NCI-H524 (cell line): ENCODE measurements around the gene ITGB1.
A peak's percentile ranks its signal among the peaks of the same experiment; 100 is the strongest.
"Not testable (repeated sequence)": the region's sequence is repeated elsewhere in the genome, so short reads cannot be mapped to it uniquely, and the experiment has no call there.

ENCODE experiments used
- DNase-seq, 2 experiments: peaks; one replicate each; lab custom pipeline; 2025; lab: John Stamatoyannopoulos, UW

Gene ITGB1

DNA sequence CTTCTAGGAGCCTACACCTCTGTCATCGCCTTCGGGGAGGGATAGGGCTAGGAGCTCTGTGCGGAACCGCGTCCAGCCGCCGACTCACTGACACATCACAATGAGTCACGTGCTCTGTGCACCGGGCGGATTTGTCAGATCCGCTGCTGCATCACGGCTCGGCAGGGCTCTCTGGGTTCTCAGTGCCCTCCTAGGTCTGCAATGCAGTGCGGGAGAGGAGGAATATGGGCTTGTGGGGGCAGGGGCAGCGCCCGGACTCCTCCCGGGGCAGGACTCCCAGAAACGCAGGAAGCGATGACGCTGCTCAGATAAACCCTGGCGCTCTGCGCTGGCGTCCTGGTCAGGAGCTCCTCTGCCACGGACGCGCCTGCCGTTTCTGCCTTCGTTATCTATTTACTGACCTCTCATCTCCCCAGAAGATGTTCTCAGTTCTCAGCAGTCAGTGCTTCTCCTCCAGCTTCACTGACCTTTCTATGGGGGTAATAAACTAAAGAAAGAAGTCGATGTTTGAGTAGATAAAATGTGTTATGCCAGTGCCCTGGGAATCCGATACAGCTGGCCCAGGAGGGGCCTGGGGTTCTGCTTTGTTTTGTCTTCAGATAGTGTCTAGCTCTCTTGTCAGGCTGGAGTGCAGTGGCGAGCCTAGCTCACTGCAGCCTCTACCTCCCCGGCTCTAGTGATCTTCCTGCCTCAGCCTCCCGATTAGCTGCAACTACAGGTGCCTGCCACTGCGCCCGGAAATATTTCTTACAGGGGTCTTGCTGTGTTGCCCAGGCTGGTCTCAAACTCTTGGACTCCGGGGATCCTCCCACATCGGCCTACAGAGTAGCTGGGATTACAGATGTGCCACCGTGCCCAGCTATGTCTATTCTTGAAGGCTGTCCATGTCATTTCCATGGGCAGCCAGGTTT, 22.8 kb upstream of the ITGB1 start:
- peak; percentile 58 to 72 for DNase-seq

DNA sequence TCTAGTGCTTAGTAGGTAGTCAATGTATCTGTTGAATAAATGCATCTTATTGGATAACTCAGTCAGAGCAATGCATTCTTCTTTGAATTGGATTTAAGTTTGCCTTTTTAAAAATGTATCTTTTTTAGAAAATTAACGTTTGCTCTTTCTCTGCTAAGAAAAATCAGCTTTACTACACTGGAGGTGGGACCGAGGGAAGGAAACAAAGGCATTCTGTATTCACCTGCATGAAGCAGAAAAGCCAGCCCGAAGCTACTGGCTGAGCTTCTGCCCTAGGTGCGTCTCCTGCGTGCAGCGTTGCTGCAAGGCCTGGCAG, 22.2 kb upstream of the ITGB1 start:
- DNase-seq: no peak

DNA sequence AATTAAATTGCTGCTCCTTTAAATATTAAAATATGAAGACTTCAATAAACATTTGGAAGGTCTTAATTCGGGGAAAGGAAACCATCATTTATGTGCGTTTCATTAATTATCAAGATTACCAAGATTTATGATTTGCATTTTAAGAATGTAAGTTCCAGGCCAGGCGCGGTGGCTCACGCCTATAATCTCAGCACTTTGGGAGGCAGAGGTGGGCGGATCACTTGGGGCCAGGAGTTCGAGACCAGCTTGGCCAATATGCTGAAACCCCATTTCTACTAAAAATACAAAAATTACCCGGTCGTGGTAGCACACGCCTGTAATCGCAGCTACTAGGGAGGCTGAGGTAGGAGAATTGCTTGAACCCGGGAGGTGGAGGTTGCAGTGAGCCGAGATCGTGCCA, 21.7 kb upstream of the ITGB1 start:
- not testable (repeated sequence) for DNase-seq

DNA sequence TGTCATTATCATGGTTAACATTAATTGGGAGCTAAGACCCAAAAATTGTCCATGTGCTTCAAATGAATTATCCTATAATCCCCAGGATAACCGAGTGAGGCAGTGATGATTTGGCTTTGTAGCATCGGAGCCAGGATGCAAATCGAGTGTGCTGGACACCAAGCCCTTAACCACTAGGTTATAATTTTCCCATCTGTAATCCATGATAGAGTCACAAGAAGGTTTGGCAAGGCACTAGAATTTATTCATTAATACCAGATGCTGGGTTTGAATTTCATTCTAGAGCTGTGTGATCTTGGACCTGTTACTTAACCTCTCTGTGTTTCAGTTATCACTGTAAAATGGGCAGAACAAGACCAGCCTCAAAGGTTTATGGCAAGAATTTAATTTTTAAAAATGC, 21.0 kb upstream of the ITGB1 start:
- DNase-seq: no peak

DNA sequence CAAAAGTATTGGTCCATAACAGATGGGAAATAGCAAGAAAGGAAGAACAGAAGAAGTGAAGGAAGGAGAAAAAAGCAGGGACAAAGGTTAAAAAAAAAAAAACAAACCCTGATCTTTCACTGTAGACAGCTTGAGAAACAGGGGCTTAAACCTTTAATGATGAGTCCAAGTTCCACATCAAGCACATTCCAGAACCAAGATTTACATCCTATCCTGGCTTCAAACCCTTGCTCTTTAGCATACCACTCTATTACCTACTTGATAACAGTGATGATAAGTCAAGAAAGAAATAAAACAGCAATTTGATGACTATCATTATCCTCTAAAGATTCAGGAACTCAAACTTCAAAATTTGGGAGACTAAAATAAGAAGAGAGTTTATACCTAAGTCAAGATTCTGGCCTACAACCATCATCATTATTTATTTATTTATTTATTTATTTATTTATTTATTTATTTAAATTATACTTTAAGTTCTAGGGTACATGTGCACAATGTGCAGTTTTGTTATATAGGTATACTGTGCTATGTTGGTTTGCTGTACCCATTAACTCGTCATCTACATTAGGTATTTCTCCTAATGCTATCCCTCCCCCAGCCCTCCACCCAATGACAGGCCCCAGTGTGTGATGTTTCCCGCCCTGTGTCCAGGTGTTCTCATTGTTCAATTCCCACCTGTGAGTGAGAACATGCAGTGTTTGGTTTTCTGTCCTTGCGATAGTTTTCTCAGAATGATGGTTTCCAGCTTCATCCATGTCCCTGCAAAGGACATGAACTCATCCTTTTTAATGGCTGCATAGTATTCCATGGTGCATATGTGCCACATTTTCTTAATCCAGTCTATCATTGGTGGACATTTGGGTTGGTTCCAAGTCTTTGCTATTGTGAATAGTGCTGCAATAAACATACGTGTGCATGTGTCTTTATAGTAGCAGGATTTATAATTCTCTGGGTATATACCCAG, 20.1 kb upstream of the ITGB1 start:
- DNase-seq: not testable (repeated sequence)

DNA sequence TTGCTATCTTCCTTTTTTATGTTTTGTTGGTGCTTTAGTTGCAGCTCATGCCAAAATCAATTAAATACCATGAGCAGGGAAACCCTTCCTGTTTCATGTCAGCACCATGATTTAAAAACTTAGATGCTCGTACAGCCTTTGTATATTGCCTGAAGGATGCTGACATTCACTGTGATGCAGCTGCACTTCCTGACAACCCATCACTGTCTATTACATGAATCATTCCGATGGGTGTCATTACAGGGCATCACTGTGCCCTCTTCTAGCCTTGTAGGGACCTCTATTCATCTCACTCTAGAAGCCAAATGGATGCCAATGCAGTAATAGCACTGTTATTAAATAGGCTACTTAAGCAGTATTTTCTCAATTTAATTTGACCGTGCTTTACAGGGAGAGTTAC, 18.3 kb upstream of the ITGB1 start:
- no peak for DNase-seq

DNA sequence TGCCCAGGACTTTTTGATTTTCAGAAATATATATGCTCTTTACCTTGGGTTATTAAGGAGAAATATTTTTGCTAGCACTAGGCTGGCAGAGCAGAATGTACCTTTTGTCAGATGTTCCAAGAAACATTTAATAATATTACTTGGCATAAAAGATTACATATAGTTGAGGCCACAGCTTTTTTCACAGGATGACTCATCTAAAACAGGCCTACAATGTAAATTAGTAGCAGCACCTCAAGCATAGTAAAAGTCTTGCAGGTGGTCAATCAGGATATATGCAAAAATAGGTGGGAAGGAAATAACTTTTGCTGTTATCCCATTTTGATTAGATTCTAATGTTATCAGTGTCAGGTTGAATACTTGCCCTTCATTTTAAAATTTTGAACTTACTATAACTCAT, 14.9 kb upstream of the ITGB1 start:
- DNase-seq: no peak

DNA sequence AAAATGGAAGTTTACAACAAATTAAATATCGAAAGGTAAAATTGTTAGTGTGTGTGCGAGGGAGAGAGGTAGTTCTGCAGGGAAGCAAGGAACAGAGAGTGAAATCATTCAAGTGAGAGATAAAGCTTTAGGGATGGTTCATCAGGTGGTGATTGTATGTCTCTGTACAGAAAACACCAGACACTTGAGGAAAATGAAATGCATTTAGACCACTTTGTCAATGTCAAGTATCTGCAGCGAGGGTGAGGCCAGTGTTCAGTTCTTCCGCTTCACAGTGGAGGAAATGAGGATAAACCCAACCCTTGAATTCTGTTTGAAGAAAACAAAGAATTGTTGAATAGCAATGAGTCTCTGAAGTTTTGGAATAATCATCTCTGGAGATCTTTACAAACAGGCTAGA, 14.4 kb upstream of the ITGB1 start:
- DNase-seq: no peak

DNA sequence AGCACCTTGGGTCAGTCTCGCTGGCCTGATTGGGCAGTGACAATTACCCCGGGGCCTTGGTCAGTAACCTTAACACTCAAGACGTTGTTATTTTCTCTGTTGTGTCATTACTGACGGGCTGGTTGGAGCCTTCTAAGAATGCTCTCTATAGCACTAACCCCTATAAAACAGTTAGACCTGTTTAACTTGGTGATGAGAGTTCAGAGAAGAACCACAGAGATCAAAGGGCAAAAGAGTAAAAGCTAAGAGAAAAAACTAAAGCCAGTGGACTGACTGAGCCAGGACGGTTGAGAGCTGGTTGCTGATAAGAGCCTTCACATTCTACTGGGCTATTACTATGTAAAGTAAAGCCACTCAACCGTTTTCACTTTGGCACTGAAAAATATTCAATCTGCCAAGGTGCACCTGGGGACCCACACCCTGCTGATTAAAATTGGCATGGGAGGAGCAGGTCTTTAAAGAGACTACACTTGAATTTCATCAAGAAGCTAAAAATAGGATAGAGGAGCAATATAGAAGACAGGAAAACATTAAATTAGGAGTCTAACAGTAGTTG, 13.6 kb upstream of the ITGB1 start:
- DNase-seq: no peak

DNA sequence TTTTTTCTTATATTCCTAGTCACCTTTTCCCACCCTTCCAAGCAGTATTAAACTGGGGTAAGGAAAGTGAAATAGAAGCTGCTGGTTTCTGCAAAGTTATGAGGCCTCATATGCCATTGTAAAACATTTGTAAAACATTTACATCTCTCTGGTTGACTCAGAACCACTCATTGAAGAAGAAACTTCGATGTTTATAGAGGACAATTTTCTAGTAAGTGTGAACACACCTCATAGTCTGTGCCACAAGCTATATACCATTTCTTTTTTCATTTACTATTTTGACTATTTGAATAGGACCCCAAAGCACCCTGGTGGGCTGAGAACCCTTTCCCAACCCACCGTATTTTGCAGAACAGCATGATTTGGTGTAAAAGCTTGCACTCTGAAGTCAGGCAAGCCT, 12.9 kb upstream of the ITGB1 start:
- DNase-seq: no peak

DNA sequence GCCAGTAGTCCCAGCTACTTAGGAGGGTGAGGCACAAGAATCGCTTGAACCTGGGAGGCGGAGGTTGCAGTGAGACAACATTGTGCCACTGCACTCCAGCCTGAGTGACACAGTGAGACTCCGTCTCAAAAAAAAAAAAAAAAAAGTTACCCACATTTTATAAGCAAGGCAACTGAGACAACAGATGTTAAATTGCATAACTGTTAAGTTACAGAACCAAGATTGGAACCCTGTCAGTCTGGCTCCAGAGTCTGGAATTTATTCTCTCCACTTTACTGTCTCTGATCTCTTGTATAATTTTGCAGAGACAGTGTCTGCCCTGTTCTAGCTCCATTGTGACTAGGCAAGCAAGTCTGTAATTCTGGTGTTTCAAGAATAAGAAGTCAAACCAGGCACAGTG, 6.2 kb upstream of the ITGB1 start:
- DNase-seq: no peak

DNA sequence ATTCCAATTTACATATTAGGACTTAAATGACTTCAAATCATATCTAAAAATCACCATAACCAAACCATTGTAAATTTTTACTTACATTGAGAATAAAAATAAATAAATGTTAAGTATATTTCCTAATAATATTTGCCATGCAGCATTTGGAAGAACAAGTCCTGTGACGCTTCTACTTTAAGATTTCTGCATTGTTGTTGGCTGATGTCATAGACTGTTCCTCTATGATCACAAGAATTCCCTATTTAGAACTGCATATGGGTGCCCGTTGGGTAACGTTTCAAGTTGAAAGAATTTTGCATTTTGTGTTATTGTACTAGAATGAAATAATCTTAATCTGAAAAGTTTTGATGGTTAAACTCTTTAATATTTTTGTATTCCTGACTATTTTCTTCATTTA, 5.1 kb upstream of the ITGB1 start:
- DNase-seq: no peak

DNA sequence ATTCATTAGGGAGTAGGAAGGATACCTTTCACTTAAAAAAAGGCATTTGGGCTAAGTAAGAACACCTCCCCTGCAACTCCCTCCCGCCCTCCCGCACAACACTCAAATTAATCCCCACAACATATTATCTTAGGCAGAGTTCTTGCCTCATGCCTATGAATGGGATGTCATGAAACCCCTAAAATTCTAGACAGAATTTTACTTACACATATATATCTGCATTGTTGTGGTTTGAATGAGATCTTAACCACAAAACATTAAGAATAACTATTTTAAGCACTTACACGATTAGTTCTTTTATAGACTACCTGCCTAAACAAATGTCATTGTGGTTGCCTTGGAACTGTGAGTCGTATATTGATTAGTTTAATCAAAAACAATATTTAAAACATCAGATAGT, 4.5 kb upstream of the ITGB1 start:
- no peak for DNase-seq

DNA sequence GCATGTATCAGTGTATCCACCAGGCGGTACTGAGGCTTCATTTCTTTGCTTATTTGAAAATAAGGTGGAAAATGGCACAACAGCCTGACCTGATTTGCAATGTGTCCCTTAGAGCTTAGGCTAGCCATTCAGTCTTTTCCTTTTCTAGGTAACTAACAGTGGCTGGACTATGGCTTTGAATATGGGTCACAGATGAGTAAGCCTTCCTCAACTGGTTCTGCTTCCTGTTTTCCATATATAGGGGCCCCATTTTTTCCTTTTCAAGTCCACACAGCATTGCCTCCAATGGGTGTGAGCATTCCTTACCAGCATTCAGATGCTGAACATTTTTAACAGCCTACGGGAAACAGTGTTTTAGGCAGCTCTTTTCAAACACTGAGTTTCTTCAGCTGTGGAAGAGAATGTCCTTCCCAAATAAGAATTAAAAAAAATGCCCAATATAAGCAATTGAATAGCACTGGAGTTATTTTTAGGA, 3.9 kb upstream of the ITGB1 start:
- DNase-seq: no peak

DNA sequence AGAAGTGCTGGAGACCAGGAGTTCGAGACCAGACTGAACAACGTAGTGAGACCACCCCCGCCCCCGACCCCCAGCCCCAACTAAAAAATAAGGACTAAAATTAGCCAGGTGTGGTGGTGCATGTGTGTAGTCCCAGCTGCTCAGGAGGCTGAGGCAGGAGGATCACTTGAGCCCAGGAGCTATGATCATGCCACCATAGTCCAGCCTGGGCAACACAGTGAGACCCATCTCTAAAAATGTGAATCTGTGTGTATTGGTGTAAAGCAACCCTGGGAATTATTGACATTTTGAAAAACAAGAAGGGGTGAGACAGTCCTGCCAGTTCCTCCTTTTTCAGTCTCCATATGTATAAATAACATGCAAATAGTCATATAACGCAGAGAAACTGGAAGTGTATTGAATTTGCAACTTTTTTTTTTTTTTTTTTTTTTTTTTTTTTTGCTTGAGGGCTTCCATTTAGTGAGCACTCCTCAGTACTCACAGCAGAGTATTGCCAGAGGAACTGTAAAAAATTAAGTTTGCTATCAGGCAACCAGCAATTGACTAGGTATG, 3.4 kb upstream of the ITGB1 start:
- DNase-seq: no peak

DNA sequence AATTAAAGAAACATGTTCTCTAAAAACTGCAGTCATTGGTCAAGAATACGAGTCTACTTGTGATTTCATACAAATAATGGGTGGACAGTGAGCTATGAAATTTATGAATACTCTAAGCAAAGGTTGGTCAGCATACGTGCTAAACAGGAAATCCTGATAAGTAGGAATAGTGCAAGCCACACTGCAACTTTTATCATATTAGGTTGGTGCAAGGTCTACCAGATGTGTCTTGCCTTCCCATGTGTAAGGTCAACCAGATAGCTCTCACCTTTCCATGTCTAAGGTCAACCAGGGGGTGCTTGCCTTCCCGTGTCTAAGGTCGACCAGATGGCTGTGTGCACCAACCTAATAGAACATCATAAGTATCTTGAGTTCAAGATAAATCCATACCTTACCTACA, 2.0 kb upstream of the ITGB1 start:
- DNase-seq: no peak

DNA sequence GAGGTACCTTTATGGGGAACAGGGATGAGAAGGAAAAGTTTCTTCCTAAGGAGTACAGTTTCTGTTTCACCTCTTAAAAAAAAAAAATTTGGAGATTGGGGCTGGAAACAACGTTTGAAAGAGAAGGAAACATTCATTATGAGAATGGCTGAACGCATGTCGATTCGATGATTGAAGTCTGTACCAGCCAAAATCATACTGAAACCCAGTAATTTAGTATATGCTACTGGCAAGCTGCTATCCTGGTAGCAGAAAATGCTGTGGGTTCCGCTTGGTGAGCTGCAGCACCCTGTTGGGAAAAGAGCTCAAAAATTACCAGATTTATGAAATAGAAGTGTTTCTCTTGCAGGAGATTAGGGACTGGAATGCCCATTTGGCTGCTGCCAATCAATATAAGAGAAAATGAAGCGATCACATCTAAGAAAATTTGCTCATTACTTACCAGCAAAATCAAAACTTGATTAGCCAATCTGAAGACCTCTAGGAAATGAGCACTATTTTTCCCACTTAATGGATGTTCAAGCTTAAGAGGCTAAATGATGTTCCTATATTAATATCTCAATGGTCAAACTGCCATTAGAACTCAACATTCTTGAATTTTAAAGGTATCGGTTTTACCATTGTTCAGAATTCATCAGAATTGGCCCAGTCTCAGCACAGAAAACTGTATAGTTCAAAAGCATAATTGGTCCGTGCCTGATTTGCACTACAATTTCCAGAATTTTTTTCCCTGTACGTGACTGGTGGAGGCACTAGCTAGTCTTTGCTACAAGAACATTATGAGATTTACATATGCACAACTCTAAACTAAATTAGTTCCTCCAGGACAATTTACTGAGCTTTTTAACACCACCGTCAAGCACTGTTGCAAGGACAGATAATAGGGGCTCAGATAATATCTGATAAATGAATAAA, 1.2 kb upstream of the ITGB1 start:
- no peak for DNase-seq

DNA sequence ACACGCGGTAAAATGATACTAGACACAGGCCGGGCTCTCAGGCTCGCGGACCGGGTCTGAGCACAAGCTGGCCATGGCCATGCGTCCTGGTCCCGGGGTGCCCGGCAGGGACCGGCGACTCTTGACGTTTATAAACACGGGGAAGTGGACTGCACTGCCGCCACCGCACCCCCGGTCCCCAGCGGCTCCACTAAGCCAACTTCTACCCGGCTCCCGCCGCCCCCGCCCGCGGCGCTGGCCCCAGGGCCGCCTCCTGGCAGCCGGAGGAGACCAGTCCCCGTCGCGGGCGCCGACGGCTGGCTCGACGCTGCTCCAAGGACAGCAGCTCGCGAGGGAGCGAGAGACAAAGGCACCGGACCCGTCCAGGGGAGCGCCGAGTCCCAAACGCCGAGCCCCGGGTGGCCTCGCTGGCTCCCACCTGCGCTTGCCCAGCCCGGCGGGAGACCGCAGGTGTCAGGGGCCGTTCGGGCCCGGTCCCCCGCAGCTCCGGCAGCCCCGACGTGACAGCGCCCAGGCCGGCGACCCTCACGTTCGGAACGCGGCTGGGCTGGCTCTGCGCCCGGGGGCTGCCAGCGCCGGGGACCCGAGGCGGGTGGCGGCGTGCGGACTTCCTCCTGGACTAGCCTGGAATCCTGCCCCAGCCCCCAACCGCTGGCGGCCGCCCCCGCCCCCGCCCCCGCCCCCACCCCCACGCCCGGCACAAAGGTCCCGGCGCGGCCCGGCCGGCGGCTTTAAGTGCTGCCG, 517 bp downstream of the ITGB1 start:
- peak in 1 of 2 experiments; percentile 4 for DNase-seq

DNA sequence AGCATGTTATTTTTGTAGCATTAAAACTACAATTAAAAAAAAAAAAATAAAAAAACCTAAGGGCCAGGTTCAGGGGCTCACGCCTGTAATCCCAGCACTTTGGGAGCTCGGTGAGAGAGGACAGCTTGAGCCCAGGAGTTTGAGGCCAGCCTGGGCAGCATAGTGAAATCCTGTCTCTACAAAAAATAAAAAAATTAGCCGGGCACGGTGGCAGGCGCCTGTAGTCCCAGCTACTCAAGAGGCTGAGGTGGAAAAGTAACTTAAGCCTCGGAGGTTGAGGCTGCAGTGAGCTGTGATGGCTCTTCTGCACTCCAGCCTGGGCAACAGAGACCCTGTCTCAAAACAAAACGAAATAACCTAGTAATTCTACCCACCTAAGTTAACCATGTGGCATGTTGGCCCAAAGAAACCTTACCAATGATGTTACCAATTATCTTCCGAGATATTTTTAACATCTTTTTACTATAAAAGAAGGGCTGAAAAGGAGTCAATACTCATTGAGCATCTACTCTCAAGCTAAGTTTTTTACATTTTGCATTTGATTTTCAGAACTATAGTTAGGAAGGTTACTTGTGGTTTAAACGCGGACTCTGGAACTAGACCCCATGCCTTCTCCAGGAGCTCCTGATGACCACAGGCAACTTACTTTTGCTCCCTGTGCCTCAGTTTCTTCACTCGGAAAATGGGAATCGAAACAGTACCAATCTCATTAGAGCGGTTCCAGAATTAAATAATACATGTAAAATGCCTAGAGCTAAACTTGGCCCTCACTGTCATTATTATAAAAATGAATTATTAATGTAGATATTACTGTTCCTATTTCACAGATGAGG, 1.4 kb downstream of the ITGB1 start:
- no peak for DNase-seq

DNA sequence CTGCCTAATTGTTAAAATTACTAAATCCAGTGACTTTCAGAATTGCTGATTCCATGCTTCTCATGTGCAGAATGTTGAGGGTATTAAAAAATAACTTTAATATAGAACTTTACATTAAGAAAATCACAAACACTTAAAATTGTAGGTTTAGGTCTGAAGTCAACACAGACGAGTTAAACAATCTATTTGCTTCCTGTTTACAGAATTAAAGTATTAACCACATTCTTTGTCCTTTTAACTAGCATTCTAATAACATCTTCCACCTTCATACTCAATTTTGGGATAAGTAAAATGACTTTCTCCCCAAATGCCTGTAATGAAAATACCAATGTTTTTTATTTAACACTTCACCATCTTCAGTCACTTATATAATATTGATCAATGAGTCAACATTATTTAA, 2.2 kb downstream of the ITGB1 start:
- DNase-seq: no peak
